B cell (primary cell): ENCODE measurements around the gene CHST8. TPM values are rescaled to one million over a fixed set of nuclear protein-coding genes. Genes with fewer than 3 reads are reported as not detected.

ENCODE experiments used
- ATAC-seq: fragments of 200-7000 bp; cut with Tn5 transposase; one replicate; pipeline ENCODE4 v1.10.0; 2021; ENCODE audit warnings: low read depth, mild to moderate bottlenecking, moderate number of reproducible peaks, moderate library complexity
- CTCF ChIA-PET: fragments of 350-600 bp; sonication (Branson Sonifier 250); formaldehyde crosslinking; loops from one replicate; lab custom pipeline; 2021; ENCODE audit warnings: antibody characterized with exemption, inconsistent platforms; lab: Charles Lee
- POLR2A ChIA-PET: fragments of 350-600 bp; sonication (Branson Sonifier 250); formaldehyde crosslinking; loops from one replicate; lab custom pipeline; 2021; ENCODE audit warnings: antibody characterized with exemption; lab: Charles Lee
- DNase-seq: peaks from one replicate; pipeline ENCODE4 v3.0.0; 2013
- H2AFZ ChIP-seq: 2 replicates; pipeline ENCODE4 v1.6.1; 2012; ENCODE audit warnings: mild to moderate bottlenecking, low read depth, low read length; ENCODE audit not compliant: insufficient read depth, poor library complexity, severe bottlenecking
- H3K27ac ChIP-seq, 2 donors: 1 replicate in 1 of 2; 2 replicates in 1 of 2; pipeline ENCODE4 v1.5.1; 2012 to 2013; ENCODE audit warnings: low read length in 2 of 2, mild to moderate bottlenecking in 2 of 2, moderate library complexity in 1 of 2
- H3K27me3 ChIP-seq, 4 experiments: fragments of 200-600 bp in 1 of 4; sonication (generic) in 1 of 4; replicated peaks in 1 of 4; 1 replicate in 2 of 4; 2 replicates in 2 of 4; pipeline versions ENCODE4 v1.6.1 to v1.7.0; 2013 to 2016; ENCODE audit warnings: low read length in 3 of 4, mild to moderate bottlenecking in 2 of 4, mixed read lengths in 1 of 4, moderate library complexity in 1 of 4; ENCODE audit not compliant: insufficient read depth in 4 of 4, control insufficient read depth in 3 of 4; ENCODE audit errors: control extremely low read depth in 1 of 4
- H3K36me3 ChIP-seq, 2 experiments: replicated peaks in 1 of 2; 1 replicate in 1 of 2; 2 replicates in 1 of 2; pipeline versions ENCODE4 v1.6.1 to v1.7.1; 2013; ENCODE audit warnings: low read length in 1 of 2; ENCODE audit not compliant: insufficient read depth in 2 of 2, control insufficient read depth in 1 of 2; ENCODE audit errors: control extremely low read depth in 1 of 2, extremely low read depth in 1 of 2
- H3K4me1 ChIP-seq, 2 donors: fragments of 200-600 bp in 1 of 2; sonication (generic) in 1 of 2; 1 replicate in 1 of 2; 2 replicates in 1 of 2; pipeline versions ENCODE4 v1.5.1 to v1.6.1; 2013 to 2017; ENCODE audit warnings: low read length in 2 of 2; ENCODE audit not compliant: control insufficient read depth in 2 of 2, insufficient read depth in 2 of 2
- H3K4me2 ChIP-seq: replicated peaks from 2 replicates; pipeline ENCODE3; 2012; ENCODE audit warnings: mild to moderate bottlenecking, low read depth, low read length; ENCODE audit not compliant: poor library complexity, severe bottlenecking
- H3K4me3 ChIP-seq, 5 experiments: fragments of 200-600 bp in 1 of 5; sonication (generic) in 1 of 5; 1 replicate in 3 of 5; 2 replicates in 2 of 5; pipeline versions ENCODE4 v1.5.1 to v1.7.0; 2011 to 2016; ENCODE audit warnings: low read length in 4 of 5, mild to moderate bottlenecking in 4 of 5, low read depth in 2 of 5, control low read depth in 1 of 5, moderate library complexity in 1 of 5; ENCODE audit not compliant: insufficient read depth in 1 of 5; ENCODE audit errors: control extremely low read depth in 1 of 5, extremely low read depth in 1 of 5
- H3K79me2 ChIP-seq: fragments of 200-600 bp; sonication (generic); one replicate; pipeline ENCODE4 v1.6.0; 2016; ENCODE audit warnings: low read length; ENCODE audit not compliant: control insufficient read depth, insufficient read depth
- H3K9ac ChIP-seq: fragments of 200-600 bp; sonication (generic); 2 replicates; pipeline ENCODE4 v1.6.1; 2017; ENCODE audit warnings: mild to moderate bottlenecking, low read length, moderate library complexity
- H3K9me3 ChIP-seq, 3 donors: one replicate each; pipeline versions ENCODE4 v1.6.1 to v1.7.1; 2013; ENCODE audit warnings: low read length in 2 of 3; ENCODE audit not compliant: control insufficient read depth in 2 of 3, insufficient read depth in 1 of 3; ENCODE audit errors: control extremely low read depth in 1 of 3
- H4K20me1 ChIP-seq: 2 replicates; pipeline ENCODE4 v1.6.0; 2012; ENCODE audit warnings: mild to moderate bottlenecking, low read length; ENCODE audit not compliant: insufficient read depth, control insufficient read depth, poor library complexity, severe bottlenecking
- H3K27ac Mint-ChIP-seq: one replicate; pipeline ENCODE4 v1.8.0; 2021; ENCODE audit warnings: mixed read lengths
- H3K27me3 Mint-ChIP-seq: one replicate; pipeline ENCODE4 v1.8.0; 2021; ENCODE audit warnings: mixed read lengths
- H3K4me1 Mint-ChIP-seq: one replicate; pipeline ENCODE4 v1.8.0; 2021; ENCODE audit warnings: mixed read lengths
- H3K4me3 Mint-ChIP-seq: one replicate; pipeline ENCODE4 v1.8.0; 2021; ENCODE audit warnings: mixed read lengths
- H3K9me3 Mint-ChIP-seq: one replicate; pipeline ENCODE4 v1.8.0; 2022; ENCODE audit warnings: mixed read lengths; ENCODE audit not compliant: insufficient read depth
- EZH2 ChIP-seq: IDR thresholded peaks from 2 replicates; pipeline ENCODE4 v1.6.1; 2012; ENCODE audit warnings: borderline replicate concordance, low read depth, mild to moderate bottlenecking, moderate library complexity, low read length; ENCODE audit not compliant: insufficient read depth, poor library complexity, severe bottlenecking
- WGBS: methylation state at CpG from one replicate; pipeline ENCODE4 v1.1.5; 2013; ENCODE audit warnings: missing lambda C conversion rate; ENCODE audit not compliant: insufficient coverage; 5-methylcytosine and 5-hydroxymethylcytosine counted together
- intact Hi-C: fragments of 100-400 bp; cut with micrococcal nuclease; formaldehyde crosslinking; loops from one replicate; pipeline ENCODE4 v1.10.0; 2022
- polyA plus RNA-seq: library from polyadenylated mRNA; depleted of rRNA; stranded (reverse); fragments of >200 nt; gene quantifications from 2 replicates; pipeline ENCODE4 v1.2.3, GENCODE V29; 2012
- total RNA-seq, 2 donors: library from RNA; stranded (reverse); fragments of 120-200 nt in 1 of 2; gene quantifications; 1 replicate in 1 of 2; 2 replicates in 1 of 2; pipeline versions ENCODE4 v1.2.3 to v1.2.4, GENCODE V29; 2013 to 2022
- TF ChIP-seq, protein P1 (sequence below): fragments of 200-600 bp; IDR thresholded peaks from one replicate; pipeline ENCODE4 v1.8.0; 2022; ENCODE audit warnings: antibody characterized with exemption, mild to moderate bottlenecking

The CHST8 gene
- total and polyA plus RNA-seq, 2 donors (not counting 1 experiment from before 2014, with no cell fraction given) = not detected

DNA sequence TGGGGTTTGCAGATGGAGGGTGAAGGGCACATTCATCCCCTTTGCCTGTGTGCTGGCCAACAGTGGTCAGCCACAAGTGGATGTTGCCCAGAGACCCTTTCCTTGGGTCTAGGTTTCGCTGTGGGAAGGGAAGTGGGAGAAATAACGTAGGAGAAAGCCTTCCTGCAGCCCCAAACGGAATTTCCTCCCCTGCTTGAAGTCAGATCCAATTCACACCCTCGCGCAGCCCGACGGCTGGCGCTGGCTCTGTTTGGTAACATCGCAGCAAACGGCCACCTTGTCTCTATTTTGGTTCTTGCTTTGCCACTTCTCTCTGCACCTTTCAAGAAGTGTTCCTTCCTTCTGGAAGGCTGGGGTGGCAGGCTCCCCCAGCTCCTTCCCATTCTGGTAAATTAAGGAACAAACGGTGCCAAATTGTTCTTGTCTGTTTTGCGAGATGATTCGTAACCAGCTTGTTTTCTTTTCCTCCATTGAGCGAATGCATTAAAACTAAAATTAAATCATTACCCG is 45.4 kb downstream of the CHST8 start:
- H3K4me3 Mint-ChIP-seq = no peak overlapping the region
- POLR2A ChIA-PET = no interaction called here
- CTCF ChIA-PET = no interaction called here
- Histone ChIP-seq H3K4me1 (no peaks in the 10 kb centered on the region), H3K36me3 (no peaks in the 10 kb centered on the region), H3K4me2 (no peak overlapping the region), H3K9ac (no peak overlapping the region), H4K20me1 (no peaks in the 10 kb centered on the region), H3K27me3 (no peaks in the 10 kb centered on the region), H2AFZ (no peak overlapping the region), H3K79me2 (no peaks in the 10 kb centered on the region), H3K9me3 (peaks cover 0 to 2% (median 0%) of the 10 kb centered on the region in 3 donors), H3K27ac (no peak overlapping the region), H3K4me3 (no peak overlapping the region)
- H3K4me1 Mint-ChIP-seq = no peaks in the 10 kb centered on the region
- TF ChIP-seq, protein P1, sequence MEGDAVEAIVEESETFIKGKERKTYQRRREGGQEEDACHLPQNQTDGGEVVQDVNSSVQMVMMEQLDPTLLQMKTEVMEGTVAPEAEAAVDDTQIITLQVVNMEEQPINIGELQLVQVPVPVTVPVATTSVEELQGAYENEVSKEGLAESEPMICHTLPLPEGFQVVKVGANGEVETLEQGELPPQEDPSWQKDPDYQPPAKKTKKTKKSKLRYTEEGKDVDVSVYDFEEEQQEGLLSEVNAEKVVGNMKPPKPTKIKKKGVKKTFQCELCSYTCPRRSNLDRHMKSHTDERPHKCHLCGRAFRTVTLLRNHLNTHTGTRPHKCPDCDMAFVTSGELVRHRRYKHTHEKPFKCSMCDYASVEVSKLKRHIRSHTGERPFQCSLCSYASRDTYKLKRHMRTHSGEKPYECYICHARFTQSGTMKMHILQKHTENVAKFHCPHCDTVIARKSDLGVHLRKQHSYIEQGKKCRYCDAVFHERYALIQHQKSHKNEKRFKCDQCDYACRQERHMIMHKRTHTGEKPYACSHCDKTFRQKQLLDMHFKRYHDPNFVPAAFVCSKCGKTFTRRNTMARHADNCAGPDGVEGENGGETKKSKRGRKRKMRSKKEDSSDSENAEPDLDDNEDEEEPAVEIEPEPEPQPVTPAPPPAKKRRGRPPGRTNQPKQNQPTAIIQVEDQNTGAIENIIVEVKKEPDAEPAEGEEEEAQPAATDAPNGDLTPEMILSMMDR = no peak
- no peak for TF ChIP-seq EZH2
- H3K9me3 Mint-ChIP-seq = no peaks in the 10 kb centered on the region
- no peak for ATAC-seq
- DNase-seq = no peak
- intact Hi-C loops = no loop called here
- H3K27ac Mint-ChIP-seq = no peak overlapping the region
- peaks cover 6% of the 10 kb centered on the region for H3K27me3 Mint-ChIP-seq
- 61% methylated on average over 9 of the region's 15 CpGs for WGBS

DNA sequence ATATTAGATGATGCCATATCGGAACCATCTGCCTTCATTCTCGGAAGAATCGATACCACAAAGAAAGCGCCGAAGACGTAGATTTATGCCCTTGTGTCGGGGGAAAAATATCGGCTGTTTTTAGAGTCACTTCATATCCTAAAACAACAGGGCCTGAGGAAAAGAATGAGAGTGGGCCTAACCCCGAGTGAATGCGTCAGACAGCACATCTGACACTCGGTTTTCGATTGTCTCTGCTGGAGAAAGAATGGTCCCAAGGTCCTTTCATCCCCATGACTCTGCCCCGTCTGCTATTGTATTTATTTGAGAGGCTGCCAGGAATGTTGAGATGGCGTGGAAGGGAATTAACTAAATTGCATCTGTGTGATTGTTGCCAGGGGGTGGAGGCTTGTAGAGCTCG is 46.1 kb downstream of the CHST8 start:
- ChIA-PET POLR2A (no interaction called here), CTCF (no interaction called here)
- Histone ChIP-seq H4K20me1 (no peaks in the 10 kb centered on the region), H3K4me3 (no peak overlapping the region), H3K36me3 (no peaks in the 10 kb centered on the region), H3K4me1 (no peaks in the 10 kb centered on the region), H3K27me3 (no peaks in the 10 kb centered on the region), H2AFZ (no peak overlapping the region), H3K9me3 (peaks cover 0 to 2% (median 0%) of the 10 kb centered on the region in 3 donors), H3K9ac (no peak overlapping the region), H3K27ac (no peak overlapping the region), H3K79me2 (no peaks in the 10 kb centered on the region), H3K4me2 (no peak overlapping the region)
- ATAC-seq (no peak), DNase-seq (no peak)
- Mint-ChIP-seq H3K9me3 (no peaks in the 10 kb centered on the region), H3K4me3 (no peak overlapping the region), H3K4me1 (no peaks in the 10 kb centered on the region), H3K27me3 (peaks cover 6% of the 10 kb centered on the region), H3K27ac (no peak overlapping the region)
- TF ChIP-seq EZH2 = no peak
- TF ChIP-seq, protein P1 = no peak
- 86% methylated on average over 13 of the region's 15 CpGs for WGBS
- intact Hi-C loops = no loop called here
